Fibroblast of lung (primary cell): ENCODE measurements around the gene SYMPK.

Experiments used
- CTCF ChIP-seq, 2 donors: IDR thresholded peaks in 1 of 2; conservative IDR thresholded peaks in 1 of 2; 1 replicate in 1 of 2; 2 replicates in 1 of 2; pipeline ENCODE4 v1.5.1; 2011 to 2012; ENCODE audit warnings: low read length in 2 of 2, control low read depth in 1 of 2, inconsistent platforms in 1 of 2, low read depth in 1 of 2, mild to moderate bottlenecking in 1 of 2
- EZH2 ChIP-seq: IDR thresholded peaks from 2 replicates; pipeline ENCODE4 v1.5.1; 2012; ENCODE audit warnings: low read length, control low read depth, mild to moderate bottlenecking; ENCODE audit errors: missing control alignments

DNA sequence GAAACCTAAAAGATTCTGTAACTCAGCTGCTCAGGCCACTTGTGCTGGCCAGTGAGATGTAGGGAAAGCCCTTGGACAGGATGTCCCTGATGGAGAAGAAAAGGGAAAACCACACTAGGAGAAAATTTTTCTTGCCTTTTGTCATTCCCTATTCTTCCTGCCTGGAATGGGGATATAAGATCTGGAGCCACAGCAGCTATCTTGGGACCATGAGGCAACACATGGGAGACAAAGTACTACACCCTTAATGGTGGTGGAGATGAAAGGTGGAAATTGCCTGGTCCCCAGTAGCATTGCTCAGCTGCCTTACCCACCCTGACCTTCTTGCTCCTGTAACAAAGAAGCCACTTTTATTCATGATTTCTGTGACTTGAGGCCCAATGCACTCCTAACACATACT lies 57.2 kb downstream of the SYMPK start:
- TF ChIP-seq CTCF (conservative IDR thresholded peaks at IDR 0.05 in 1 of 2, IDR thresholded peaks at IDR 0.05 in 1 of 2; ENCODE audit: low read depth in 1 of 2, low read length in 2 of 2), result no peak
- TF ChIP-seq EZH2, result no peak
